DLD1 (cell line): ENCODE data around the gene PLEKHB1.
"Not testable (repeated sequence)": the region's sequence is repeated elsewhere in the genome, so short reads cannot be mapped to it uniquely, and the experiment has no call there.

Source experiments
- in situ Hi-C: cut with HindIII; loops from 2 replicates; pipeline ENCODE4 v1.10.0; 2017; ENCODE audit warnings: low sequenced_read_pairs

Gene PLEKHB1

GRCh38 chr11:73667891-73668290 lies 21.5 kb downstream of the PLEKHB1 start:
- in situ Hi-C loops, result no loop called here

GRCh38 chr11:73670808-73671207 lies 24.4 kb downstream of the PLEKHB1 start:
- in situ Hi-C loops, result no loop called here

GRCh38 chr11:73671701-73672100 lies 25.3 kb downstream of the PLEKHB1 start:
- in situ Hi-C loops, result no loop called here

GRCh38 chr11:73676552-73676951 lies 30.2 kb downstream of the PLEKHB1 start:
- in situ Hi-C loops, result not testable (repeated sequence)

DNA sequence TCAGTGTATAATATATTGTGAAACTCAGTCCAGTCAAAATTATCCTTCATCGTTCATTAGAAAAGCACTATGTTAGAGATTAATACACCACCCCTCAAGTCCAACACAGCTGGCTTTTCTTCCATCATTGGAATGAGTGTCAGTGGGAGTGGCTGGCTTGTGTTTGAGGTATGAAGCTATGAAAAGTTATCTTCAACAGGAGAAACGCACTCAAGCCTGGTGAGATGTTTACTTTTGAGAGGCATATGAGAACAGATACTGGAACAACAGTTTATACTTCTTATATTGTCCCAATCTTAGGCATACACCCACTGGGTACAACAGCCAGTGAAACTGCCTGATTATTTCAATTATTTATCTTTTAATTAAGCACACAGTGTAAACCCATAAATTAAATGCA lies 34.3 kb downstream of the PLEKHB1 start:
- in situ Hi-C loops, result no loop called here

- in situ Hi-C loops, result no loop called here
Observed at GRCh38 chr11:73693899-73694525, 47.6 kb downstream of the PLEKHB1 start.

DNA sequence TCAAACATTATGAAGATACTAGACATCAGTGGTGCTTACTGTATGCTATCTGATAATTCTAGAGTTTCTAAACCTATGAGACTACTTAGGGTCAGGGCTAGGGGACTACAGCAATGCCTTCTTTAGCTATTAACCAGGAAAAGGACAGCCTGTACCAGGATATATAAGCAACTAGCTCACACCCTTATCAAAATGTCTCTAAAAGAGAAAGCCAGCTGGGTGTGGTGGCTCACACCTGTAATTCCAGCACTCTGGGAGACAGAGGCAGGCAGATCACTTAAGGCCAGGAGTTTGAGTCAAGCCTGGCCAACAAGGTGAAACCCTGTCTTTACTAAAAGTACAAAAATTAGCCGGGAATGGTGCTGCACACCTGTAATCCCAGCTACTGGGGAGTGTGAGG lies 58.7 kb downstream of the PLEKHB1 start:
- in situ Hi-C loops, result no loop called here

GRCh38 chr11:73710964-73711363 lies 64.6 kb downstream of the PLEKHB1 start:
- in situ Hi-C loops, result no loop called here
